Brain microvascular endothelial cell (primary cell): ENCODE data around the gene ADCY4.

Experiments used
- DNase-seq: peaks from one replicate; pipeline ENCODE4 v3.0.0-alpha.2; 2020
- H3K27ac ChIP-seq: fragments of 250-450 bp; sonication (Bioruptor Pico); 2 replicates; pipeline ENCODE4 v1.5.1; 2020; ENCODE audit warnings: mild to moderate bottlenecking, moderate library complexity
- H3K27me3 ChIP-seq: fragments of 250-450 bp; sonication (Bioruptor Pico); replicated peaks from 2 replicates; pipeline ENCODE4 v1.5.1; 2020; ENCODE audit warnings: mild to moderate bottlenecking
- H3K36me3 ChIP-seq: fragments of 250-450 bp; sonication (Bioruptor Pico); replicated peaks from 2 replicates; pipeline ENCODE4 v1.5.1; 2020; ENCODE audit warnings: mild to moderate bottlenecking
- H3K4me3 ChIP-seq: 2 replicates; pipeline ENCODE4 v1.5.1; 2011; ENCODE audit warnings: low read depth, mild to moderate bottlenecking, control low read depth, low read length, moderate library complexity
- in situ Hi-C: cut with HindIII; loops from 2 replicates; pipeline ENCODE4 v1.10.0; 2017; ENCODE audit warnings: low sequenced_read_pairs, low pct_ligation_motif_present
- TF ChIP-seq, protein P1 (sequence below): IDR thresholded peaks from 2 replicates; pipeline ENCODE4 v1.5.1; 2011; ENCODE audit warnings: low read depth, mild to moderate bottlenecking, moderate library complexity, low read length, control low read depth, inconsistent platforms; ENCODE audit errors: missing control alignments

The ADCY4 gene

DNA sequence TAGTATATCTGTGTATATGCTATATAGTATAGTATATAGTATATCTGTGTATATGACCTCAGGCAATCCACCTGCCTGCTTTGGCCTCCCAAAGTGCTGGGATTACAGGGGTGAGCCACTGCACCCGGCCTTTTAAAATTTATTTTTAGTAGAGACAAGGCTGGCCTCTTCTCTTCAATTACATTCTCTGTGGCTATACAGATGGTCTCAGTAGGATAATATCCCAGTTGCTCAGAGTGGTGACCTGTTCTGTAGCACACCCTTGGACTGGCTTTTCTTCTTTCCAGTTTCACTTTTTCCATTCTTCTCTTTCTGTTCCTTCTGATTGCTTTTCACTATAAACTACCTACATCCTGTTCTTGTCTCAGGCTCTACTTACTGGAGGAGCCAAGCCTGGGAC, 30.0 kb upstream of the ADCY4 start:
- Histone ChIP-seq H3K4me3 (no peak overlapping the region), H3K27me3 (no peaks in the 10 kb centered on the region), H3K27ac (no peak overlapping the region), H3K36me3 (no peaks in the 10 kb centered on the region)
- no peak for DNase-seq
- in situ Hi-C loops: no loop called here
- TF ChIP-seq, protein P1, sequence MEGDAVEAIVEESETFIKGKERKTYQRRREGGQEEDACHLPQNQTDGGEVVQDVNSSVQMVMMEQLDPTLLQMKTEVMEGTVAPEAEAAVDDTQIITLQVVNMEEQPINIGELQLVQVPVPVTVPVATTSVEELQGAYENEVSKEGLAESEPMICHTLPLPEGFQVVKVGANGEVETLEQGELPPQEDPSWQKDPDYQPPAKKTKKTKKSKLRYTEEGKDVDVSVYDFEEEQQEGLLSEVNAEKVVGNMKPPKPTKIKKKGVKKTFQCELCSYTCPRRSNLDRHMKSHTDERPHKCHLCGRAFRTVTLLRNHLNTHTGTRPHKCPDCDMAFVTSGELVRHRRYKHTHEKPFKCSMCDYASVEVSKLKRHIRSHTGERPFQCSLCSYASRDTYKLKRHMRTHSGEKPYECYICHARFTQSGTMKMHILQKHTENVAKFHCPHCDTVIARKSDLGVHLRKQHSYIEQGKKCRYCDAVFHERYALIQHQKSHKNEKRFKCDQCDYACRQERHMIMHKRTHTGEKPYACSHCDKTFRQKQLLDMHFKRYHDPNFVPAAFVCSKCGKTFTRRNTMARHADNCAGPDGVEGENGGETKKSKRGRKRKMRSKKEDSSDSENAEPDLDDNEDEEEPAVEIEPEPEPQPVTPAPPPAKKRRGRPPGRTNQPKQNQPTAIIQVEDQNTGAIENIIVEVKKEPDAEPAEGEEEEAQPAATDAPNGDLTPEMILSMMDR: no peak

DNA sequence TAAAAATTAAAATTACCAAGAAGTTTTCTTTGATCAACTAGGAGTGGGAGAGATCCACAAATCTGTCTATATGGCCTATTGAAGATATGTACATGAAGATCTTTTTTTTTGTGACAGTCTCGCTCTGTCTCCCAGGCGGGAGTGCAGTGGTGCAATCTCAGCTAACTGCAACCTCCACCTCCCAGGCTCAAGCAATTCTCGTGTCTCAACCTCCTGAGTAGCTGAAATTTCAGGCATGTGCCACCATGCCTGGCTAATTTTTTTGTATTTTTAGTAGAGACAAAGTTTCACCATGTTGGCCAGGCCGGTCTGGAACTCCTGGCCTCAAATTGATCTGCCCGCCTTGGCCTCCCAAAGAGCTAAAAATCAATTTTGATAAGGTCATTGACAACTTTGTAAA, 28.5 kb upstream of the ADCY4 start:
- H3K27ac ChIP-seq: no peak overlapping the region
- H3K4me3 ChIP-seq: no peak overlapping the region
- no peaks in the 10 kb centered on the region for H3K36me3 ChIP-seq
- TF ChIP-seq, protein P1: no peak
- no peak for DNase-seq
- H3K27me3 ChIP-seq: no peaks in the 10 kb centered on the region
- in situ Hi-C loops: no loop called here

DNA sequence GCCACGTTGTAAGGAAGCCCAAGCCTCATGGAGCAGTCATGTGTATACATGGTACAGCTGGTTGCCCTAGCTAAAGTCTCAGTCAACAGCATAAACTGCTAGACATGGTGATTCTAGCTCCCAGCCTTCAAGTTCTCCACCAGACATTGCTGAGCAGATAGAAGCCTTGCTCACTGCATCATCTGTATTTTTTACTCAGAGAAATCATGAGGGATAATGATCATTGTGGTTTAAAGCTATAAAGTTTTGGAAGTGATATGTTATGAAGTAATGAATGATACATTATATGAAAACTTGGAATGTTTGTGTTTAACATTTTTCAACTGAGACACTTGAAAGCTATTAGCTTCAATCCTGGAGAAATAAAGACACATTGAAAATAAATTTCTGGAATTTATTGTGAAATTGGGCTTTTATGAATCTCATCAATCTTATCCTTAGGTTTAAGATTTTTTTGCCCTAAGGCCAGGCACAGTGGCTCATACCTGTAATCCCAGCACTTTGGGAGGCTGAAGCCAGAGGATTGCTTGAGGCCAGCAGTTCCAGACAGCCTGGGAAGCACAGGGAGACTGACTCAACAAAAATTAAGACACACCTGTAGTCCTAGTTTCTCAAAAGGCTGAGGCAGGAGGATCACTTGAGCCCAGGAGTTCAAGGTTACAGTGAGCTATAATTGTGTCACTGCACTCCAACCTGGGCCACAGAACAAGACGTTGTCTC, 27.5 kb upstream of the ADCY4 start:
- no peak for DNase-seq
- in situ Hi-C loops: no loop called here
- H3K27ac ChIP-seq: no peak overlapping the region
- TF ChIP-seq, protein P1: no peak
- no peaks in the 10 kb centered on the region for H3K36me3 ChIP-seq
- no peak overlapping the region for H3K4me3 ChIP-seq
- no peaks in the 10 kb centered on the region for H3K27me3 ChIP-seq

GRCh38 chr14:24361326-24361725, 26.5 kb upstream of the ADCY4 start:
- H3K36me3 ChIP-seq: no peaks in the 10 kb centered on the region
- TF ChIP-seq, protein P1: no peak
- H3K27me3 ChIP-seq: no peaks in the 10 kb centered on the region
- H3K4me3 ChIP-seq: no peak overlapping the region
- H3K27ac ChIP-seq: no peak overlapping the region
- in situ Hi-C loops: no loop called here
- DNase-seq: no peak

DNA sequence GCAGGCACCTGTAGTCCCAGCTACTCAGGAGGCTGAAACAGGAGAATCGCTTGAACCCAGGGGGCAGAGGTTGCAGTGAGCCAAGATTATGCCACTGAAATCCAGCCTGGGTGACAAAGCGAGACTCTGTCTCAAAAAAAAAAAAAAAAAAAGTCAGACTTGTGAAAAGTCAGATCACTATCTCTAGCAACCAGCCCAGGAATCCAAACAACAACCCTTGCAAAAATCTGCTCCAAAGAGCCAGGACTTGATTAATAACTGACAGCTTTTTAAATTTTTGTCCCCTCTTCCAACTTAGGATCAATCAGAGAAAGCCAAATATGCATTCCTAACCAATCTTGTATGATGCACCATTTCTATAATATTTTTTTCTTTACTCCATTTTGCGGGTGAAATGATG, 25.4 kb upstream of the ADCY4 start:
- H3K4me3 ChIP-seq: no peak overlapping the region
- no peak for DNase-seq
- TF ChIP-seq, protein P1: no peak
- in situ Hi-C loops: no loop called here
- H3K36me3 ChIP-seq: no peaks in the 10 kb centered on the region
- no peaks in the 10 kb centered on the region for H3K27me3 ChIP-seq
- no peak overlapping the region for H3K27ac ChIP-seq

GRCh38 chr14:24356208-24356607, 21.3 kb upstream of the ADCY4 start:
- H3K4me3 ChIP-seq: no peak overlapping the region
- in situ Hi-C loops: no loop called here

More at GRCh38 chr14:24356208-24356607, 21.3 kb upstream of the ADCY4 start:
- TF ChIP-seq, protein P1: no peak
- DNase-seq: no peak
- Histone ChIP-seq H3K27me3 (peaks cover 2% of the 10 kb centered on the region), H3K27ac (no peak overlapping the region), H3K36me3 (no peaks in the 10 kb centered on the region)
